ENCODE measurements around the gene PASK. TPM values are rescaled to one million over a fixed set of nuclear protein-coding genes. Genes with fewer than 3 reads are reported as not detected.
A peak's percentile ranks its signal among the peaks of the same experiment; 100 is the strongest.

Gene PASK
- total and polyA plus RNA-seq, 9 of the 15 experiments (the other 6 are each of a cell fraction or from before 2014, with no cell fraction given): 1.5 to 30.3 (median 9.9) TPM

DNA sequence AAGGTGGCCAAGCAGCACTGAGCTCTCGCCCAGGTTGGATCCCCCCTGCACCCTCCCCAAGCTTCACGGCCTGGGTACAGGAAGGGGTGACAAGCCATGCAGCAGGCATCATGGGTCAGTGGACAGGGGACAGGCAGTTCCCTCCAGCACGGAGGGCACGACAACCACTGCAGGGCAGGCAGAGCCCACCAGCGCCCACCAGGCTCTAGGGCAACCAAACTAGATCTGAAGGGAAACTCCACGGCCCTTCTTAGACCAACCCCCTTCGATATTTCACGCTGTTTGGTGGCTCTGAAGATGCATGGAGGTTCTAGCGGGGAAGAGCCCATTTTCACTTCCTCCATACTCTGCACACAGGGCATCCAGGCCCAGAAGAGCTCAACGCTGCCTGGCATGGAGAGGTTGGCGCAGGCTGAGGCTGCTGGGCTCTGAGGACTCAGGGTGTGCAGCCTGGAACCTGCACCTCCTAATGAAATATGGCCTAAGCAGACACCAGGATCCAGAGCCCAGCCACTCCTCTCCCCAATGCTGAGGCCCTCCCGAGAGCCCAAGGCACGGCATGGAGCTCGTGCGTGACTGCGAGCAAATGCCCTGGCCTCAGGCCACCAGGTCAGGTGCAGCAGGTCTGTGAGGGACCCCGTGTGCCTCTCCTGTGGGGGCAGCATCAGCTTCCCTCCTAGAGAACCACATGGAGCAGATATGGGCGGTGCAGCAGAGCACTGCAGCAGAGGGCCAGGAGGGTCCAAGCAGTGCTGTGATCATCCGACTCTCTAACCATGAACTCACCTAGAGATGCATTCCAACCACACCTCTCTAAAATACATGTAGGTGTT lies 38.4 kb downstream of the PASK start (continued):
- TF ChIP-seq, protein P1, sequence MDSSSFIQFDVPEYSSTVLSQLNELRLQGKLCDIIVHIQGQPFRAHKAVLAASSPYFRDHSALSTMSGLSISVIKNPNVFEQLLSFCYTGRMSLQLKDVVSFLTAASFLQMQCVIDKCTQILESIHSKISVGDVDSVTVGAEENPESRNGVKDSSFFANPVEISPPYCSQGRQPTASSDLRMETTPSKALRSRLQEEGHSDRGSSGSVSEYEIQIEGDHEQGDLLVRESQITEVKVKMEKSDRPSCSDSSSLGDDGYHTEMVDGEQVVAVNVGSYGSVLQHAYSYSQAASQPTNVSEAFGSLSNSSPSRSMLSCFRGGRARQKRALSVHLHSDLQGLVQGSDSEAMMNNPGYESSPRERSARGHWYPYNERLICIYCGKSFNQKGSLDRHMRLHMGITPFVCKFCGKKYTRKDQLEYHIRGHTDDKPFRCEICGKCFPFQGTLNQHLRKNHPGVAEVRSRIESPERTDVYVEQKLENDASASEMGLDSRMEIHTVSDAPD (CRISPR knock-in tag; IDR thresholded peaks at IDR 0.05): no peak

DNA sequence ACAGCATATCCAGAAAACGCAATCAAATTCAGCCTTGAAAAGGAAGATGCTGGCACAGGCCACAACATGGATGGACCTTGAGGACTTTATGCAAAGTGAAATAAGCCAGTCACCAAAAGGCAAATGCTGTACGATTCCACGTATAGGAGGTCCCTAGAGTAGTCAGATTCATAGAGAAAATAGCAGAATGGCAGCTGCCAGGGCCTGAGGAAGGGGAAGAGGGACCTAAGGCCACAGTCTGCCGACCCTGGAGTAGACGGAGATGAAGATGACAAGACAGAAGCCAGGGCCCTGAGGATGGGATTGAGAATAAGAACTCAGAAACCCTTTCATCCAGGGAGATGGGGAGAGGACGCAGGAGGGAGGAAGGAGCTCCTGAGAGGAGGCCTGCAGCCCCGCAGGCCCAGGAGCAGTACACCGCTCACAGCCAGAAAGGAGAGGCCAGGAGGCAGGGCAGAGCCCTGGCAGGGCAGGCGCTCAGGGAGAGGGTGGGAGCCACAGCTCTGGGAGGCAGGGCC lies 39.1 kb downstream of the PASK start:
- in situ Hi-C loops (cut with MboI) (no loop called here), intact Hi-C loops (cut with micrococcal nuclease) (no loop called here)
- no peak for ATAC-seq
- Histone ChIP-seq H3K9ac (ENCODE audit: insufficient read depth in 1 of 2, low read depth in 2 of 2, low read length in 2 of 2) (peak overlapping the region in 1 of 2 experiments; percentile 26; a peak in 1 of 4 replicates), H3K27ac (ENCODE audit: extremely low read depth, low read depth, low read length) (no peak overlapping the region), H3K79me2 (ENCODE audit: control insufficient read depth, insufficient read depth, low read length) (no peaks in the 10 kb centered on the region), H3K4me3 (no peak overlapping the region), H3K4me2 (ENCODE audit: insufficient read depth, low read length) (no peak overlapping the region), H3K27me3 (ENCODE audit: control insufficient read depth in 2 of 2, insufficient read depth in 2 of 2, low read length in 2 of 2) (no peaks in the 10 kb centered on the region), H2AFZ (ENCODE audit: low read depth, low read length) (no peak overlapping the region), H3K36me3 (ENCODE audit: control insufficient read depth, insufficient read depth, low read length) (peaks cover 6% of the 10 kb centered on the region; the same call in 1 of the 3 replicates), H3K4me1 (replicated peaks in 1 of 2; ENCODE audit: control insufficient read depth in 2 of 2, insufficient read depth in 2 of 2, low read length in 2 of 2) (peaks cover 0 to 3% of the 10 kb centered on the region in 2 experiments; a peak in 1 of 5 replicates), H4K20me1 (replicated peaks; ENCODE audit: control insufficient read depth, insufficient read depth, low read length) (no peaks in the 10 kb centered on the region), H3K9me3 (replicated peaks; ENCODE audit: control insufficient read depth, insufficient read depth, low read depth, low read length) (no peaks in the 10 kb centered on the region), H3K9me1 (ENCODE audit: control insufficient read depth, insufficient read depth, low read length) (no peaks in the 10 kb centered on the region)
- CTCF ChIA-PET (ENCODE audit: low intra/inter-chr PET ratio): no interaction called here
- BruUV-seq (replicated peaks): no TSS peak
- no peak for FAIRE-seq
- POLR2A ChIA-PET: interaction anchor here (2.6 kb wide), 1 partner anchor 8 kb away, joined by 8 read pairs; the partner anchor contains the start of gene MTERF4
- WGBS (ENCODE audit: insufficient coverage, low coverage, missing lambda C conversion rate): 72% methylated on average over 5 of the region's 9 CpGs
- no peak for DNase-seq (ENCODE audit: extremely low read depth in 1 of 4, low spot score in 3 of 4)
- TF ChIP-seq IRF2 (CRISPR knock-in tag; IDR thresholded peaks at IDR 0.05): no peak
- TF ChIP-seq, protein P2, sequence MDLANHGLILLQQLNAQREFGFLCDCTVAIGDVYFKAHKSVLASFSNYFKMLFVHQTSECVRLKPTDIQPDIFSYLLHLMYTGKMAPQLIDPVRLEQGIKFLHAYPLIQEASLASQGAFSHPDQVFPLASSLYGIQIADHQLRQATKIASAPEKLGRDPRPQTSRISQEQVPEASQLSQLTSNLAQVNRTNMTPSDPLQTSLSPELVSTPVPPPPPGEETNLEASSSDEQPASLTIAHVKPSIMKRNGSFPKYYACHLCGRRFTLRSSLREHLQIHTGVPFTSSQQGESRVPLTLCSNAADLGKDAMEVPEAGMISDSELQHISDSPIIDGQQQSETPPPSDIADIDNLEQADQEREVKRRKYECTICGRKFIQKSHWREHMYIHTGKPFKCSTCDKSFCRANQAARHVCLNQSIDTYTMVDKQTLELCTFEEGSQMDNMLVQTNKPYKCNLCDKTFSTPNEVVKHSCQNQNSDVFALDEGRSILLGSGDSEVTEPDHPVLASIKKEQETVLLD (IDR thresholded peaks at IDR 0.05): no peak
- no peak for TF ChIP-seq POLR2G (IDR thresholded peaks at IDR 0.05; ENCODE audit: low read depth, low read length)
